K562 (cell line): Measurements from ENCODE around the gene CDYL2. TPM values are rescaled to one million over a fixed set of nuclear protein-coding genes. Genes with fewer than 3 reads are reported as not detected.

Source experiments
- ATAC-seq: fragments of 200-7000 bp; cut with Tn5 transposase; 3 replicates; pipeline ENCODE4 v1.9.1; 2020; ENCODE audit warnings: moderate library complexity
- BruUV-seq: library from RNA; stranded (reverse); fragments of 400-500 nt; replicated peaks from 2 replicates; lab custom pipeline; 2021; lab: Mats Ljungman, UMichigan
- CTCF ChIA-PET: fragments of 300-600 bp; formaldehyde crosslinking; extraction: SDS; loops from one replicate; lab custom pipeline; 2021; ENCODE audit warnings: low intra/inter-chr PET ratio; lab: Yijun Ruan, JAX
- POLR2A ChIA-PET: fragments of 300-600, 350-650 bp; sonication (Branson Sonifier 250); formaldehyde crosslinking; extraction: SDS; loops from one replicate; lab custom pipeline; 2021; ENCODE audit warnings: antibody characterized with exemption, inconsistent platforms; lab: Yijun Ruan, JAX
- DNase-seq, 4 experiments: peaks; one replicate each; pipeline versions ENCODE4 v3.0.0 to v3.0.0-alpha.2; 2011 to 2018; ENCODE audit warnings: low spot score in 3 of 4, mixed read lengths in 3 of 4; ENCODE audit errors: extremely low read depth in 1 of 4
- FAIRE-seq: peaks from 2 replicates; lab custom pipeline; 2011; peaks lifted over from hg19 to GRCh38; lab: Jason Lieb, UNC
- H2AFZ ChIP-seq: 2 replicates; pipeline ENCODE4 v1.6.0; 2011; ENCODE audit warnings: low read depth, low read length, control low read depth, inconsistent platforms
- H3K27ac ChIP-seq: fragments of 200-600 bp; 3 replicates; pipeline ENCODE4 v1.8.0; 2011; ENCODE audit warnings: low read depth, mild to moderate bottlenecking, control low read depth, inconsistent platforms, low read length, moderate library complexity, mixed read lengths; ENCODE audit errors: extremely low read depth
- H3K27me3 ChIP-seq, 2 experiments: fragments of 300-600 bp in 1 of 2; 2 replicates in 1 of 2; 3 replicates in 1 of 2; pipeline versions ENCODE4 v1.6.0 to v1.8.0; 2011; ENCODE audit warnings: inconsistent platforms in 2 of 2, low read length in 2 of 2, mild to moderate bottlenecking in 1 of 2, mixed read lengths in 1 of 2, moderate library complexity in 1 of 2; ENCODE audit not compliant: control insufficient read depth in 2 of 2, insufficient read depth in 2 of 2
- H3K36me3 ChIP-seq: fragments of 300-600 bp; 3 replicates; pipeline ENCODE4 v1.8.0; 2011; ENCODE audit warnings: mild to moderate bottlenecking, low read length, inconsistent platforms; ENCODE audit not compliant: control insufficient read depth, insufficient read depth
- H3K4me1 ChIP-seq, 2 experiments: fragments of 200-600 bp in 1 of 2; replicated peaks in 1 of 2; 2 replicates in 1 of 2; 3 replicates in 1 of 2; pipeline versions ENCODE4 v1.5.1 to v1.8.0; 2011; ENCODE audit warnings: inconsistent platforms in 2 of 2, low read length in 2 of 2, mild to moderate bottlenecking in 1 of 2, mixed read lengths in 1 of 2, moderate library complexity in 1 of 2; ENCODE audit not compliant: control insufficient read depth in 2 of 2, insufficient read depth in 2 of 2
- H3K4me2 ChIP-seq: 2 replicates; pipeline ENCODE4 v1.6.1; 2011; ENCODE audit warnings: low read length, control low read depth, inconsistent platforms, mixed read lengths; ENCODE audit not compliant: insufficient read depth
- H3K4me3 ChIP-seq: fragments of 200-600 bp; sonication (generic), shearing (Covaris generic); 2 replicates; pipeline ENCODE4 v1.5.1; 2016; ENCODE audit warnings: control low read depth, inconsistent platforms
- H3K79me2 ChIP-seq: fragments of 200-600 bp; 3 replicates; pipeline ENCODE4 v1.8.0; 2011; ENCODE audit warnings: low read length, inconsistent platforms; ENCODE audit not compliant: control insufficient read depth, insufficient read depth
- H3K9ac ChIP-seq, 2 experiments: 2 replicates each; pipeline versions ENCODE4 v1.6.0 to v1.6.1; 2011; ENCODE audit warnings: low read depth in 2 of 2, low read length in 2 of 2, control low read depth in 1 of 2, inconsistent platforms in 1 of 2, mild to moderate bottlenecking in 1 of 2, mixed read lengths in 1 of 2; ENCODE audit not compliant: insufficient read depth in 1 of 2
- H3K9me1 ChIP-seq: one replicate; pipeline ENCODE4 v1.6.0; 2011; ENCODE audit warnings: inconsistent platforms, mild to moderate bottlenecking, low read length, moderate library complexity; ENCODE audit not compliant: control insufficient read depth, insufficient read depth
- H3K9me3 ChIP-seq: replicated peaks from 2 replicates; pipeline ENCODE4 v1.5.1; 2011; ENCODE audit warnings: low read depth, low read length, inconsistent platforms; ENCODE audit not compliant: control insufficient read depth, insufficient read depth
- H4K20me1 ChIP-seq: replicated peaks from 2 replicates; pipeline ENCODE4 v1.6.1; 2011; ENCODE audit warnings: low read length, inconsistent platforms, mixed read lengths; ENCODE audit not compliant: control insufficient read depth, insufficient read depth
- CBX2 ChIP-seq: fragments of 200-600 bp; sonication (generic); IDR thresholded peaks from one replicate; pipeline ENCODE4 v1.6.1; 2012; ENCODE audit warnings: mild to moderate bottlenecking, low read length, inconsistent platforms; ENCODE audit not compliant: insufficient read depth, poor library complexity, severe bottlenecking
- CREM ChIP-seq: IDR thresholded peaks from 2 replicates; pipeline ENCODE4 v1.6.1; 2014; ENCODE audit warnings: antibody characterized with exemption, low read depth
- CXXC5 ChIP-seq: fragments of 250-450 bp; sonication (Bioruptor Pico); IDR thresholded peaks from 2 replicates; pipeline ENCODE4 v1.8.0; 2022; ENCODE audit warnings: inconsistent platforms, mild to moderate bottlenecking, moderate library complexity
- FUS ChIP-seq: fragments of 200-400 bp; formaldehyde crosslinking; optimal IDR thresholded peaks from 2 replicates; pipeline ENCODE3; 2017; ENCODE audit warnings: low read depth, low read length
- GATAD2B ChIP-seq: fragments of 450-650 bp; IDR thresholded peaks from 2 replicates; pipeline ENCODE4 v1.6.1; 2017; ENCODE audit warnings: mild to moderate bottlenecking, borderline replicate concordance
- HLTF ChIP-seq: fragments of 450-650 bp; IDR thresholded peaks from 2 replicates; pipeline ENCODE4 v1.6.1; 2016
- NBN ChIP-seq: fragments of 450-650 bp; IDR thresholded peaks from 2 replicates; pipeline ENCODE4 v1.6.1; 2016; ENCODE audit warnings: low read depth, mild to moderate bottlenecking
- PHB2 ChIP-seq: fragments of 450-650 bp; IDR thresholded peaks from 2 replicates; pipeline ENCODE4 v1.6.1; 2017; ENCODE audit warnings: low read depth
- PHTF2 ChIP-seq: fragments of 250-450 bp; sonication (Bioruptor Pico); IDR thresholded peaks from 2 replicates; pipeline ENCODE4 v1.5.0; 2021; ENCODE audit warnings: mild to moderate bottlenecking
- RAD51 ChIP-seq: fragments of 450-650 bp; IDR thresholded peaks from 2 replicates; pipeline ENCODE4 v1.7.1; 2016; ENCODE audit warnings: low read depth, mild to moderate bottlenecking, borderline replicate concordance
- RBM22 ChIP-seq: fragments of 200-400 bp; formaldehyde crosslinking; IDR thresholded peaks from 2 replicates; pipeline ENCODE4 v1.6.1; 2018; ENCODE audit warnings: low read length, low read depth; ENCODE audit not compliant: poor library complexity, severe bottlenecking
- WHSC1 ChIP-seq: IDR thresholded peaks from one replicate; pipeline ENCODE4 v1.6.1; 2012; ENCODE audit warnings: low read length, control low read depth, inconsistent platforms
- ZBTB17 ChIP-seq: fragments of 450-650 bp; formaldehyde crosslinking; IDR thresholded peaks from 2 replicates; pipeline ENCODE4 v1.4.0; 2020; ENCODE audit warnings: mild to moderate bottlenecking
- ZNF766 ChIP-seq: fragments of 200-800 bp; sonication (Bioruptor generic); conservative IDR thresholded peaks from 2 replicates; pipeline ENCODE4 v1.6.1; 2016; ENCODE audit warnings: missing genetic modification characterization, missing compliant biosample characterization
- WGBS: fragments of 100-300 bp; shearing (Covaris generic); methylation state at CpG from one replicate; pipeline ENCODE4 v1.1.6; 2016; ENCODE audit warnings: low coverage, mixed read lengths; ENCODE audit not compliant: insufficient coverage; ENCODE audit errors: missing lambda C conversion rate; 5-methylcytosine and 5-hydroxymethylcytosine counted together
- in situ Hi-C: fragments of 300-500 bp; cut with MboI; formaldehyde crosslinking; loops from 4 replicates; pipeline ENCODE4 v1.15.0; 2018; ENCODE audit warnings: inconsistent platforms, mixed read lengths
- intact Hi-C: fragments of 100-400 bp; cut with micrococcal nuclease; formaldehyde crosslinking; loops from 2 replicates; pipeline ENCODE4 v1.14.2; 2022
- polyA plus RNA-seq, 8 experiments: library from polyadenylated mRNA; depleted of rRNA in 4 of 8; stranded (reverse) in 5 of 8; unstranded in 3 of 8; fragments of >200 nt; fragmentation: Nextera tagmentation in 2 of 8; fragmentation: Illumina TruSeq in 1 of 8; extraction: Ambion mirVana in 2 of 8; extraction: Trizol in 1 of 8; gene quantifications; 2 replicates each; pipeline versions ENCODE4 v1.2.1 to v1.2.3, GENCODE V29; 2011 to 2014; ENCODE audit warnings: inconsistent platforms in 1 of 8, missing spikeins in 1 of 8
- total RNA-seq, 7 experiments: library from RNA; depleted of rRNA in 6 of 7; stranded (reverse); fragments of >200 nt in 6 of 7; fragmentation: Illumina TruSeq in 2 of 7; extraction: Trizol in 2 of 7; gene quantifications; 2 replicates each; pipeline versions ENCODE4 v1.2.1 to v1.2.3, GENCODE V29; 2011 to 2021; ENCODE audit warnings: low replicate concordance in 1 of 7
- TF ChIP-seq, protein P1 (sequence below), 2 experiments: fragments of 450-650 bp in 1 of 2; sonication (generic) in 1 of 2; formaldehyde crosslinking; conservative IDR thresholded peaks; 2 replicates each; pipeline versions ENCODE4 v1.4.0 to v1.8.1; 2020 to 2022; ENCODE audit warnings: mild to moderate bottlenecking in 1 of 2, missing genetic modification reagents in 1 of 2
- TF ChIP-seq, protein P2 (sequence below): fragments of 200-400 bp; formaldehyde crosslinking; IDR thresholded peaks from 2 replicates; pipeline ENCODE4 v1.6.1; 2017; ENCODE audit warnings: mild to moderate bottlenecking, low read depth, low read length, moderate library complexity

CDYL2 gene
- total and polyA plus RNA-seq, 9 of the 15 experiments (the other 6 are each of a cell fraction or from before 2014, with no cell fraction given): under 0.01 to 0.04 (median 0.01) TPM; not detected in 6

DNA sequence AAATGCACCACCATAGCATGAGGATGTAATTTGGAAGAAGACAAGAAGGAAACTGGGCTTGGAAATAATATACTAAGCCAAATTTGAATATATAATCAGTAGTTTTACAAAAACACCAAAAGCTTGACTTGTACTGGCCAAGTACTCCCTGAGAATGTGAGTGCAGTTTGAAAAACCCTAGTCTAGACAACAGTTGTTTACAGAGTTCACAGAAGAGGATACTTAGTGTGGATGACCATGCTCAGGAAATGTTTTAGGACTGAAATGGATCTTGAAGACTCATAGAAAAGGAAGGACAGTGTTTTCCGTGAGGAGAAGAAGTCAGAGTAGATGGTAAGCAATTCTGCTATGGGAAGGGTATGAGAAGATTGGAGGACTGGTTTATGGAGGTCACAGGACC is 1.9 kb upstream of the CDYL2 start:
- H3K9me1 ChIP-seq: no peaks in the 10 kb centered on the region
- in situ Hi-C loops (no loop called here), intact Hi-C loops (no loop called here)
- DNase-seq (no peak), FAIRE-seq (no peak), ATAC-seq (no peak)
- no peaks in the 10 kb centered on the region for H3K79me2 ChIP-seq
- no peaks in the 10 kb centered on the region for H3K9me3 ChIP-seq
- H3K4me1 ChIP-seq: peaks cover 0 to 3% of the 10 kb centered on the region in 2 experiments; a peak in 2 of 5 replicates
- TF ChIP-seq, protein P1, sequence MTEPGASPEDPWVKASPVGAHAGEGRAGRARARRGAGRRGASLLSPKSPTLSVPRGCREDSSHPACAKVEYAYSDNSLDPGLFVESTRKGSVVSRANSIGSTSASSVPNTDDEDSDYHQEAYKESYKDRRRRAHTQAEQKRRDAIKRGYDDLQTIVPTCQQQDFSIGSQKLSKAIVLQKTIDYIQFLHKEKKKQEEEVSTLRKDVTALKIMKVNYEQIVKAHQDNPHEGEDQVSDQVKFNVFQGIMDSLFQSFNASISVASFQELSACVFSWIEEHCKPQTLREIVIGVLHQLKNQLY (CRISPR knock-in tag; conservative IDR thresholded peaks at IDR 0.05): no peak
- no peak for TF ChIP-seq RBM22
- no peak for TF ChIP-seq WHSC1
- TF ChIP-seq GATAD2B: no peak
- TF ChIP-seq PHB2: no peak
- TF ChIP-seq PHTF2 (CRISPR knock-in tag): no peak
- TF ChIP-seq CBX2: no peak
- no peak for TF ChIP-seq HLTF
- TF ChIP-seq CREM: no peak
- TF ChIP-seq ZNF766 (CRISPR knock-in tag): no peak
- no peak for TF ChIP-seq ZBTB17 (CRISPR knock-in tag)
- no peak for TF ChIP-seq NBN
- TF ChIP-seq RAD51: no peak
- no peak for TF ChIP-seq CXXC5 (CRISPR knock-in tag)
- TF ChIP-seq, protein P2, sequence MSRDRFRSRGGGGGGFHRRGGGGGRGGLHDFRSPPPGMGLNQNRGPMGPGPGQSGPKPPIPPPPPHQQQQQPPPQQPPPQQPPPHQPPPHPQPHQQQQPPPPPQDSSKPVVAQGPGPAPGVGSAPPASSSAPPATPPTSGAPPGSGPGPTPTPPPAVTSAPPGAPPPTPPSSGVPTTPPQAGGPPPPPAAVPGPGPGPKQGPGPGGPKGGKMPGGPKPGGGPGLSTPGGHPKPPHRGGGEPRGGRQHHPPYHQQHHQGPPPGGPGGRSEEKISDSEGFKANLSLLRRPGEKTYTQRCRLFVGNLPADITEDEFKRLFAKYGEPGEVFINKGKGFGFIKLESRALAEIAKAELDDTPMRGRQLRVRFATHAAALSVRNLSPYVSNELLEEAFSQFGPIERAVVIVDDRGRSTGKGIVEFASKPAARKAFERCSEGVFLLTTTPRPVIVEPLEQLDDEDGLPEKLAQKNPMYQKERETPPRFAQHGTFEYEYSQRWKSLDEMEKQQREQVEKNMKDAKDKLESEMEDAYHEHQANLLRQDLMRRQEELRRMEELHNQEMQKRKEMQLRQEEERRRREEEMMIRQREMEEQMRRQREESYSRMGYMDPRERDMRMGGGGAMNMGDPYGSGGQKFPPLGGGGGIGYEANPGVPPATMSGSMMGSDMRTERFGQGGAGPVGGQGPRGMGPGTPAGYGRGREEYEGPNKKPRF: no peak
- TF ChIP-seq FUS: no peak
- no peaks in the 10 kb centered on the region for H4K20me1 ChIP-seq
- no peak overlapping the region for H3K4me3 ChIP-seq
- CTCF ChIA-PET: no interaction called here
- H3K9ac ChIP-seq: no peak overlapping the region
- POLR2A ChIA-PET: no interaction called here
- 0% methylated on average over 1 of the region's 1 CpG for WGBS
- H3K27me3 ChIP-seq: peaks cover 0 to 10% of the 10 kb centered on the region in 2 experiments; a peak in 1 of 5 replicates
- H2AFZ ChIP-seq: no peak overlapping the region
- H3K27ac ChIP-seq: no peak overlapping the region
- H3K36me3 ChIP-seq: no peaks in the 10 kb centered on the region
- no peak overlapping the region for H3K4me2 ChIP-seq
- BruUV-seq: no TSS peak
